Esophagus squamous epithelium (tissue), 5 donors: ENCODE measurements around the gene WDR33. TPM values are rescaled to one million over a fixed set of nuclear protein-coding genes. Genes with fewer than 3 reads are reported as not detected.

Experiments
- DNase-seq: peaks from one replicate; lab custom pipeline; 2025; lab: John Stamatoyannopoulos, UW
- H3K27ac ChIP-seq, 4 donors: fragments of 200-600 bp; sonication (generic); one replicate each; pipeline ENCODE4 v1.5.1; 2016 to 2019; ENCODE audit warnings: mild to moderate bottlenecking in 1 of 4
- H3K27me3 ChIP-seq, 4 donors: fragments of 200-600 bp; sonication (generic); 1 replicate in 3 of 4; 2 replicates in 1 of 4; pipeline versions ENCODE4 v1.5.1 to v1.6.0; 2017 to 2021; ENCODE audit warnings: antibody characterized with exemption in 1 of 4
- H3K36me3 ChIP-seq, 3 donors: fragments of 200-600 bp; sonication (generic); one replicate each; pipeline ENCODE4 v1.5.1; 2016 to 2019
- H3K4me1 ChIP-seq, 3 donors: fragments of 200-600 bp; sonication (generic); one replicate each; pipeline ENCODE4 v1.5.1; 2017 to 2019
- H3K4me3 ChIP-seq, 4 donors: fragments of 200-600 bp; sonication (generic); 1 replicate in 3 of 4; 2 replicates in 1 of 4; pipeline ENCODE4 v1.5.1; 2016 to 2019; ENCODE audit warnings: mild to moderate bottlenecking in 2 of 4, moderate library complexity in 1 of 4
- H3K9me3 ChIP-seq, 3 donors: fragments of 200-600 bp; sonication (generic); one replicate each; pipeline ENCODE4 v1.5.1; 2016 to 2019
- POLR2A ChIP-seq, 4 donors: fragments of 450-650 bp; IDR thresholded peaks; one replicate each; pipeline ENCODE4 v1.6.1; 2017; ENCODE audit warnings: antibody characterized with exemption in 4 of 4, mild to moderate bottlenecking in 4 of 4, moderate library complexity in 3 of 4
- WGBS, 2 donors: methylation state at CpG; one replicate each; pipeline ENCODE4 v1.1.5; 2018; 5-methylcytosine and 5-hydroxymethylcytosine counted together
- intact Hi-C: fragments of 100-400 bp; cut with DNase I; formaldehyde crosslinking; loops from one replicate; pipeline ENCODE4 v1.15.0; 2022
- total RNA-seq, 4 donors: library from RNA; depleted of rRNA; stranded (reverse); fragments of >200 nt; gene quantifications; one replicate each; pipeline ENCODE4 v1.1.0, GENCODE V29; 2016
- TF ChIP-seq, protein P1 (sequence below), 6 experiments: fragments of 450-650 bp in 4 of 6; fragments of 200-600 bp in 2 of 6; sonication (generic) in 2 of 6; IDR thresholded peaks; one replicate each; pipeline ENCODE4 v1.5.1; 2016 to 2019; ENCODE audit warnings: antibody characterized with exemption in 6 of 6, mild to moderate bottlenecking in 4 of 6, moderate library complexity in 4 of 6
- donor health status: DM: yes; HTN: yes; CAD: no.

WDR33 gene
- total RNA-seq, 4 donors from 2014 or later: 15.6 to 41.8 (median 26.0) TPM

DNA sequence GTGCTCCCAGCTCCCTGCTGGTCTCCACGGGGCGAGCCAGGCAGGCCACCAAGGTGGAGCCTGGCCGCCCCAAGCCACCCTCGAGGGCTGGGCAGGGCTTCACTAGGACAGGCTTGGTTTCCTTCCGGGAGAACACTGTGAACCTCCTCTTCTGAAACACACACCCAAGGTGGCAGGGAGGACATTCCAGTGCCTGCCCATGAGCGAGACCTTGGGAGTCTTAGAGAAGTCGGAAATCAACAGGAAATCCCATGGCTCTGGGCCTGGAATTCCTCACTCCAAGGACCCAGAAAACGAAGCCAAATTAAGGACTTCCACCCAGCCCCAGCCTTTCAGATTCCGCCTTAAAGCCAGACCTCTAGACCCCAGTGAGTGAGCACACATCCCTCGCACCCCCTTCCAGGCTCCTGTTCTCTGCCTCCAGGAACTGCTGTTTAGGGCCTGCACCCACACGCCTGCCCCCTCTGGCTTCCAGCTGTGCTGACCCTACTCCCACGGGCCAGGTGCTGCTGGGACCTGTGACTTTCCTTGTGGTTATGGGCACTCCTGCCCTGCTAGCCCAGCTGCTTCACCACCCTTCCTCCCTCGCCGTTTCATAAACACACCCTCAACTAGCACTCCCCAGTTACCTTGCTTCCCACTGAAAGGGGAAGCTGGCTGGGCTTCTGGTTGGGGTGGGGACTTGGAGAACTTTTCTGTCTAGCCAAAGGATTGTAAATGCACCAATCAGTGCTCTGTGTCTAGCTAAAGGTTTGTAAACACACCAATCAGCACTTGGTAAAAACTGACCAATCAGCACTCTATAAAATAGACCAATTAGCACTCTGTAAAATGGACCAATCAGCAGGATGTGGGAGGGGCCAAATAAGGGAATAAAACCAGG is 151.3 kb downstream of the WDR33 start:
- peaks cover 16 to 98% (median 64%) of the 10 kb centered on the region in 3 donors for H3K4me1 ChIP-seq
- H3K9me3 ChIP-seq: no peaks in the 10 kb centered on the region
- no peak for DNase-seq
- intact Hi-C loops: no loop called here
- peak overlapping the region in 1 of 4 donors; percentile 23 for H3K4me3 ChIP-seq
- peak overlapping the region; percentile 59 to 87 (median 69) for H3K27ac ChIP-seq
- no peak for TF ChIP-seq POLR2A (IDR thresholded peaks at IDR 0.05)
- TF ChIP-seq, protein P1, sequence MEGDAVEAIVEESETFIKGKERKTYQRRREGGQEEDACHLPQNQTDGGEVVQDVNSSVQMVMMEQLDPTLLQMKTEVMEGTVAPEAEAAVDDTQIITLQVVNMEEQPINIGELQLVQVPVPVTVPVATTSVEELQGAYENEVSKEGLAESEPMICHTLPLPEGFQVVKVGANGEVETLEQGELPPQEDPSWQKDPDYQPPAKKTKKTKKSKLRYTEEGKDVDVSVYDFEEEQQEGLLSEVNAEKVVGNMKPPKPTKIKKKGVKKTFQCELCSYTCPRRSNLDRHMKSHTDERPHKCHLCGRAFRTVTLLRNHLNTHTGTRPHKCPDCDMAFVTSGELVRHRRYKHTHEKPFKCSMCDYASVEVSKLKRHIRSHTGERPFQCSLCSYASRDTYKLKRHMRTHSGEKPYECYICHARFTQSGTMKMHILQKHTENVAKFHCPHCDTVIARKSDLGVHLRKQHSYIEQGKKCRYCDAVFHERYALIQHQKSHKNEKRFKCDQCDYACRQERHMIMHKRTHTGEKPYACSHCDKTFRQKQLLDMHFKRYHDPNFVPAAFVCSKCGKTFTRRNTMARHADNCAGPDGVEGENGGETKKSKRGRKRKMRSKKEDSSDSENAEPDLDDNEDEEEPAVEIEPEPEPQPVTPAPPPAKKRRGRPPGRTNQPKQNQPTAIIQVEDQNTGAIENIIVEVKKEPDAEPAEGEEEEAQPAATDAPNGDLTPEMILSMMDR (IDR thresholded peaks at IDR 0.05): no peak
- H3K27me3 ChIP-seq: peaks cover 0 to 17% (median 0%) of the 10 kb centered on the region in 4 donors
- peaks cover 0 to 16% (median 0%) of the 10 kb centered on the region in 3 donors for H3K36me3 ChIP-seq
- WGBS, 2 donors: 48 to 65% methylated on average over 5 to 11 of the region's 14 CpGs

GRCh38 chr2:127658641-127659407 is 152.1 kb downstream of the WDR33 start:
- DNase-seq: no peak
- intact Hi-C loops: no loop called here
- Histone ChIP-seq H3K4me1 (peaks cover 11 to 91% (median 62%) of the 10 kb centered on the region in 3 donors), H3K4me3 (no peak overlapping the region), H3K27me3 (peaks cover 0 to 9% (median 0%) of the 10 kb centered on the region in 4 donors), H3K36me3 (peaks cover 0 to 23% (median 0%) of the 10 kb centered on the region in 3 donors), H3K9me3 (no peaks in the 10 kb centered on the region), H3K27ac (peak overlapping the region; percentile 59 to 87 (median 69))
- TF ChIP-seq, protein P1 (IDR thresholded peaks at IDR 0.05): no peak
- no peak for TF ChIP-seq POLR2A (IDR thresholded peaks at IDR 0.05)
- WGBS, 2 donors: 85 to 92% methylated on average over 13 to 17 of the region's 20 CpGs

- peaks cover 6 to 91% (median 55%) of the 10 kb centered on the region in 3 donors for H3K4me1 ChIP-seq
- WGBS, 2 donors: 75 to 77% methylated on average over 6 of the region's 6 CpGs
Measured at GRCh38 chr2:127658146-127658545, 152.8 kb downstream of the WDR33 start.

GRCh38 chr2:127657232-127657595 is 153.8 kb downstream of the WDR33 start:
- WGBS, 2 donors: 62 to 77% methylated on average over 6 to 8 of the region's 17 CpGs
- Histone ChIP-seq H3K4me3 (no peak overlapping the region), H3K36me3 (peaks cover 0 to 23% (median 0%) of the 10 kb centered on the region in 3 donors), H3K27ac (peak overlapping the region in 3 of 4 donors; percentile 36 to 87 (median 78)), H3K9me3 (no peaks in the 10 kb centered on the region), H3K4me1 (peaks cover 6 to 91% (median 48%) of the 10 kb centered on the region in 3 donors), H3K27me3 (no peaks in the 10 kb centered on the region)
- DNase-seq: no peak
- TF ChIP-seq, protein P1 (IDR thresholded peaks at IDR 0.05): no peak
- TF ChIP-seq POLR2A (IDR thresholded peaks at IDR 0.05): no peak
- intact Hi-C loops: no loop called here

More at GRCh38 chr2:127658146-127658545, 152.8 kb downstream of the WDR33 start:
- intact Hi-C loops: no loop called here
- H3K9me3 ChIP-seq: no peaks in the 10 kb centered on the region
- peak overlapping the region in 3 of 4 donors; percentile 60 to 87 (median 78) for H3K27ac ChIP-seq
- TF ChIP-seq POLR2A (IDR thresholded peaks at IDR 0.05): no peak
- TF ChIP-seq, protein P1 (IDR thresholded peaks at IDR 0.05): no peak
- H3K27me3 ChIP-seq: peaks cover 0 to 2% (median 0%) of the 10 kb centered on the region in 4 donors
- H3K4me3 ChIP-seq: no peak overlapping the region
- H3K36me3 ChIP-seq: peaks cover 0 to 23% (median 0%) of the 10 kb centered on the region in 3 donors
- DNase-seq: no peak
